OCI-LY7 (cell line): Measurements from ENCODE around the gene LRRC36.

Experiments
- EZH2phosphoT487 ChIP-seq: fragments of 200-600 bp; sonication (generic); IDR thresholded peaks from 2 replicates; pipeline ENCODE4 v1.6.1; 2018; ENCODE audit warnings: low read depth, borderline replicate concordance, mild to moderate bottlenecking, mixed run types, antibody characterized with exemption, low read length, moderate library complexity, mixed read lengths
- TF ChIP-seq, protein P1 (sequence below): fragments of 200-600 bp; sonication (generic); conservative IDR thresholded peaks from 2 replicates; pipeline ENCODE4 v1.5.1; 2014; ENCODE audit warnings: mild to moderate bottlenecking, antibody characterized with exemption, low read length, moderate library complexity, mixed read lengths

DNA sequence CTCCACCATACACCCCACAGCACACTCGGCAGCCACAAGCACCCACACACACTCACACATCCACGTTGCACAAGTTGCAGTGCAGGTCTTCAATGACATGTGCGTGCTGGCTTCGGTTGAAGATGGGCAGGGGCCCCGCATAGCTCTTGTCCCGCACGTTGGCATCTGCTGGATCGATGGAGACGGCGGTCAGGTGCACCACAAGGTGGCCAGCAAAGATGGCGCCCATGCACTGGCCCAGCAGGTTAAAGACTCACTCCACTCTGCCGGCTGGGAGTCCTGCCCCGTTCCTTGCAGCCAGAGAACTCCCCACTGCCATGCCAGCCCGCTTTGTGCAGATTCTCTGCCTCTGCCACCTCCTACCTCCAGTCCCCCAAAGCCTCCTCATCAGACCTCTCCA is 74.3 kb downstream of the LRRC36 start:
- TF ChIP-seq, protein P1, sequence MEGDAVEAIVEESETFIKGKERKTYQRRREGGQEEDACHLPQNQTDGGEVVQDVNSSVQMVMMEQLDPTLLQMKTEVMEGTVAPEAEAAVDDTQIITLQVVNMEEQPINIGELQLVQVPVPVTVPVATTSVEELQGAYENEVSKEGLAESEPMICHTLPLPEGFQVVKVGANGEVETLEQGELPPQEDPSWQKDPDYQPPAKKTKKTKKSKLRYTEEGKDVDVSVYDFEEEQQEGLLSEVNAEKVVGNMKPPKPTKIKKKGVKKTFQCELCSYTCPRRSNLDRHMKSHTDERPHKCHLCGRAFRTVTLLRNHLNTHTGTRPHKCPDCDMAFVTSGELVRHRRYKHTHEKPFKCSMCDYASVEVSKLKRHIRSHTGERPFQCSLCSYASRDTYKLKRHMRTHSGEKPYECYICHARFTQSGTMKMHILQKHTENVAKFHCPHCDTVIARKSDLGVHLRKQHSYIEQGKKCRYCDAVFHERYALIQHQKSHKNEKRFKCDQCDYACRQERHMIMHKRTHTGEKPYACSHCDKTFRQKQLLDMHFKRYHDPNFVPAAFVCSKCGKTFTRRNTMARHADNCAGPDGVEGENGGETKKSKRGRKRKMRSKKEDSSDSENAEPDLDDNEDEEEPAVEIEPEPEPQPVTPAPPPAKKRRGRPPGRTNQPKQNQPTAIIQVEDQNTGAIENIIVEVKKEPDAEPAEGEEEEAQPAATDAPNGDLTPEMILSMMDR = no peak
- no peak for TF ChIP-seq EZH2phosphoT487
